Mononuclear cell (primary cell): ENCODE measurements around the gene CNOT1. TPM values are rescaled to one million over a fixed set of nuclear protein-coding genes. Genes with fewer than 3 reads are reported as not detected.
"Not testable (repeated sequence)": the region's sequence is repeated elsewhere in the genome, so short reads cannot be mapped to it uniquely, and the experiment has no call there.

Experiments used
- H3K27me3 ChIP-seq: 2 replicates; pipeline ENCODE4 v1.6.0; 2011; ENCODE audit warnings: low read length, control low read depth; ENCODE audit not compliant: insufficient read depth
- H3K4me1 ChIP-seq: 2 replicates; pipeline ENCODE4 v1.5.1; 2011; ENCODE audit warnings: mild to moderate bottlenecking, low read length, control low read depth; ENCODE audit not compliant: insufficient read depth
- H3K4me3 ChIP-seq: 2 replicates; pipeline ENCODE4 v1.5.1; 2011; ENCODE audit warnings: mild to moderate bottlenecking, low read length, moderate library complexity
- H3K9me3 ChIP-seq: 2 replicates; pipeline ENCODE4 v1.5.1; 2011; ENCODE audit warnings: low read depth, mild to moderate bottlenecking, control low read depth, low read length
- total RNA-seq: library from RNA; depleted of rRNA; stranded (reverse); fragments of >200 nt; gene quantifications from one replicate; pipeline ENCODE4 v1.2.3, GENCODE V29; 2012

The CNOT1 gene
- total RNA-seq, 1 donor: 98.3 TPM

DNA sequence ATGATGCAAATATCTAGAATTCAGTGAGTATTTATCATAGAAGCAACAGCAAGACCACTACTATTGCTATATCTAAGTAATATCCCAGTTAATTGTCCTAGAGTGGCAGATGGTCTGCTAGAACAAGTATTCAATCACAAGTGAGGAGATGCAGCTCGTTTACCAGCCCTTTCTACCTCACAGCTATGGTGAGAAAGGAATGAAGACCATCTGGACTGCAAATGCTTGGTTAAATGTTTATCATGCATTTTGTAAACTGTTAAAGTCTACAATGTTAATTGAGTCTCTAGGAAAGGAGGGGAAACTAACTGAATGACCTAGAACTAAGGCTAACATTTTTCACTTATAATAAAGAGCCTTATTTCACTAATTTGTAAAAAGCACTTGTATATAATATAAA is 52.5 kb downstream of the CNOT1 start:
- Histone ChIP-seq H3K9me3 (no peaks in the 10 kb centered on the region), H3K27me3 (no peaks in the 10 kb centered on the region), H3K4me1 (no peaks in the 10 kb centered on the region), H3K4me3 (no peak overlapping the region)

DNA sequence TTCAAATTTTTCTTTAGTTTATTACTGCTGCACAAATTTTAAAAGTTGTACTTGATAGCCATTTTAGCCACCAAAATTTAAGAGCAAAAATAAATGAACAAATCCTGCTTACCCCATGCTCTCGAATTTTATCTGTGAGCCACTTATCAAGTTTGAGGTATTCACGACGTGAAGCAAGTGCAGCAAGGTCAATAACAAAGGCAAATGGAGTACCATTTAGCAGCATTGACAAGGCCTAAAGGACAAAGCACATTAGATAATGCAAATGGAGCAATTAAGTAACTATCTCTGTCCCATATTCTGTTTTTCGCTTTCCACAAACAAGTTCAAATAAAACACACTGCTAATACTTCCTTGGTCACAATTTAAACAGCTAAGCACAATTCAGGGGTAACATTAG is 54.7 kb downstream of the CNOT1 start:
- H3K27me3 ChIP-seq: no peaks in the 10 kb centered on the region
- no peak overlapping the region for H3K4me3 ChIP-seq
- no peaks in the 10 kb centered on the region for H3K4me1 ChIP-seq
- no peaks in the 10 kb centered on the region for H3K9me3 ChIP-seq

DNA sequence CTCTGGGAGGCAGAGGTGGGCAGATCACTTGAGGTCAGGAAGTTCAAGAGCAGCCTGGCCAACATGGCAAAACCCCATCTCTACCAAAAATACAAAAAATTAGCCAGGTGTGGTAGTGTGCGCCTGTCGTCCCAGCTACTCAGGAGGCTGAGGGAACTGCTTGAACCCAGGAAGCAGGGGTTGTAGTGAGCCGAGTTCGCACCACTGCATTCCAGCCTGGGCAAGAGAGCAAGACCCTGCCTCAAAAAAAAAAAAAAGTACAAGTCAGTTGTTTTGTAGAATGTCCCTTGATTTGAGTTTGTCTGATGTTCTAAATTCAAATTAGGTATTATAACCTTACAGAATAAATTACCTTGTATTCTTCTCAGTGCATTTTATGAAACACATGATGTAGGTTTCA is 63.9 kb downstream of the CNOT1 start:
- H3K9me3 ChIP-seq, H3K4me1 ChIP-seq, H3K4me3 ChIP-seq, H3K27me3 ChIP-seq: not testable (repeated sequence)

DNA sequence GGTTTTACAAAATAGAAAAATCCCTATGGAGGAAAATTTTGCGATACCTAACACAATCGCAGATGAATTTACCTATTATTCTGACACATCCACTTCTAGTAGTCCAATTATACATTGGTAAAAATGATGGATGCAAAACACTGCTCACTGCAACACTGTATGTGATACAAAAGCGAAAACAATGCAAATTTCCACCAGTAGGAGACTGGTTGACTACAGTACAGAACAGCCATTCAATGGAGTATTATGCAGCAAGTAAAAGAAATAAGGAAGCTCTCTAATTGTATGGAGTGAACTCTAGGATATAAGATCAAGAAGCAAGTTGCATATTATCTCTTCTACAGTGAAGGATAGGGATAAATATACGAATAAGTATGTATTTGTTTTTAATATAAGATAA is 65.9 kb downstream of the CNOT1 start:
- H3K27me3 ChIP-seq: no peaks in the 10 kb centered on the region
- no peaks in the 10 kb centered on the region for H3K9me3 ChIP-seq
- H3K4me1 ChIP-seq: no peaks in the 10 kb centered on the region
- no peak overlapping the region for H3K4me3 ChIP-seq

DNA sequence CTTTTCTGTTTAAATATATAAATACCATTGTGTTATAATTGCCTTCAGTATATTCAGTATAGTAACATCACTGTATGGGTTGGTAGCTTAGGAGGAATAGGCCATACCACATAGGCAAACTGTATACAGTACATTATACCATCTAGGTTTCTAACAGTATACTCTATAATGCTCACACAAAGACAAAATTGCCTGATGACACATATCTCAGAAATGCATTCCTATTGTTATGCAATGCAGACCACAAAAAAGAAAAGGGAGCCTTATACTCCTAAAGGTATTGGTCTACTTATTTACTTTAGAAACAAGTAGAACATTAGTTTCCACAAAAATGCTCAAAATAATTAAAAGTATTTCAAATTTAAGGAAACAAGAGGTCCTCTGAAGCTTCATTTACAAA is 66.4 kb downstream of the CNOT1 start:
- no peaks in the 10 kb centered on the region for H3K9me3 ChIP-seq
- no peak overlapping the region for H3K4me3 ChIP-seq
- H3K4me1 ChIP-seq: no peaks in the 10 kb centered on the region
- H3K27me3 ChIP-seq: no peaks in the 10 kb centered on the region

DNA sequence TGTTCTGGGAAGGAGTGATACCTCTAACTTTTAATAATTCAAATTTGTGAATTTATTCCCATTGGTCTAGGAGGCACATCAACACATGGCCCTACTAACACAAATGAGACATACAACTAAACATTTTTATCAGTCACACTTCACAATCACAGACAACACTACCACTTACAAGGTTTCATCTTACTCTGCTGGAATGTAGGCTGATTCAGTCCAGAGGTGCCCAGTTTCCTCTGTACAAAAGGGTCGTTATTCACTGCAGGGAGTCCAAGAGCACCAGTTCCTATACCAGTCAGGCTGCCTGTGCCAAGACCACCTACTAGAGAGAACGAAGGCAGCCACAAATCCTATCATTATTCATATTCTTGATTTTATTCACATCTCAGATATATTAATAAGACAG is 72.9 kb downstream of the CNOT1 start:
- no peaks in the 10 kb centered on the region for H3K27me3 ChIP-seq
- no peaks in the 10 kb centered on the region for H3K9me3 ChIP-seq
- H3K4me1 ChIP-seq: no peaks in the 10 kb centered on the region
- H3K4me3 ChIP-seq: no peak overlapping the region

DNA sequence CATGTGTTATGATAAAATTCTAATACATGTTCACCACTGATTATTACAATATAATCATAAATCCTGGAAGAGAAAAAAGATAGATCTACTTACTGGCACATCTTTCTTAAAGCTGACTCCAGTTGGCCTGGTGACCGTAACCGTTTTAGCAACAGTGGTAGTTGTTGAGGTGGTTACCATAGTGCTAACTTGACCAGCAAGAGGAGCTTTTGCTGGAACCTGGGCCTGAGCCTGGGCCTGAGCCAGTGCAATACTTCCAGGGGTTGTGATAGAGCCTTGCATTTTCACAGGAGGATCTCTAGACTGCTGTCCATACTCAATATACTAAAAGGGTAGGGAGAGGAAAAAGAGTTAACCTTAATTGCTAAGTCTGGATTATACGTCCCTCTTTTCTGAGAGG is 78.1 kb downstream of the CNOT1 start:
- no peaks in the 10 kb centered on the region for H3K4me1 ChIP-seq
- no peak overlapping the region for H3K4me3 ChIP-seq
- no peaks in the 10 kb centered on the region for H3K9me3 ChIP-seq
- no peaks in the 10 kb centered on the region for H3K27me3 ChIP-seq

DNA sequence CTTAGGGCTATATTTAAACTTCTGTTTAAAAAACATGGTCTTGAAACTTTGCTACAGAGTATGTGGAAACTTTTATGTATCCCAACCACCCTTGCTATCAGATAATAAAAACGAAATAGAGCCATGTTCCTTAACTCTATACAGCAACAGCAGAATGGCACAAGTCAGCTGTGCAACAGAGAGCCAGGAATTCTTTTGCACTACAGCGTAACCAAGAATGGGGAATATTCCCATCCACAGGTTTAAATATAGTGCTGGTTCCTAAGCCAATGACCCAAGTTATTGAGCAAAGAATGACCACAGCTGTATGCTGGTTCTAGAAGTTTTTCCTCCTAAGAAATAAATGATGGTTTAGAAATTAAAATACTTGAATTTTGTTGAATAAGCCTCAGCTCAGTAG is 81.2 kb downstream of the CNOT1 start:
- H3K9me3 ChIP-seq: no peaks in the 10 kb centered on the region
- no peaks in the 10 kb centered on the region for H3K27me3 ChIP-seq

DNA sequence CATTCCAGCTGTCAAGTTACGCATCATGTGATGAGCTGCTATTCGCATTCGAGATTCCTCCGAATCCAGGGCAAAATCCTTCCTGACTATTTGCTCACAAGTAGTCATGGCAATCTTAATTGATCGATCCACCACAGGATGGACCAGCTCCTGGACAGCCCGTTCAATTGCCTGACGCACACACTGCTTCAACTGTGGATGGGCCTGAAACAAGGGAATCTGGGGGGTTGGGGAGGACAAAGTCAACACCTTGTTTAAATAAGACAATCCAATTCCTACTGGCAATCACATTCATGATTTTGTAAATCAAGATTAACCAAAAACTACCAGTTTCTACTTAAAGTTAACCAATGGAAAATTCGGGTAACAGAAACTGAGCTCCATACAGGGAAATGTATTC is 85.9 kb downstream of the CNOT1 start:
- no peak overlapping the region for H3K4me3 ChIP-seq

More for the DNA sequence above, 81.2 kb downstream of the CNOT1 start:
- no peak overlapping the region for H3K4me3 ChIP-seq
- no peaks in the 10 kb centered on the region for H3K4me1 ChIP-seq

DNA sequence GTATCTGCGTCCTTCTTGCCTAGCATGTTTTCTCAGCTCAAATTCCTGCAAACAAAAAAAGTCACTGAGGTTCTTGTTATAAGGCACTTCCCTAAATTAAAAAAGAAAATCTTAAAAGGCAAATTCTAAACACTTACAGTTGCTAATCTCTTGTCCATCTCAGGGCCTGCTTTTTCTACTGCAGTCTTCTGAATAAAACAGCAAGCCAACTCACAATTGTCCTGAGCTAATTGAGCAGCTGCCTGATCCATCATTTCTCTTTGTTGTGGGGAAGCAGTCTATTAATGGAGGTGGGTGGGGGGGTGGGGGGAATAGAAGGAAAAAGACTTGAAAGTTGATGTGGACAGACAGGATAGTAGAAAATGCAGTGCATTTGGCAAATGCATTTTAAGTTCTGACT is 87.3 kb downstream of the CNOT1 start:
- no peaks in the 10 kb centered on the region for H3K9me3 ChIP-seq
- no peaks in the 10 kb centered on the region for H3K4me1 ChIP-seq
- H3K4me3 ChIP-seq: no peak overlapping the region
- no peaks in the 10 kb centered on the region for H3K27me3 ChIP-seq

More for the DNA sequence above, 85.9 kb downstream of the CNOT1 start:
- H3K9me3 ChIP-seq: no peaks in the 10 kb centered on the region
- H3K27me3 ChIP-seq: no peaks in the 10 kb centered on the region
- H3K4me1 ChIP-seq: no peaks in the 10 kb centered on the region

DNA sequence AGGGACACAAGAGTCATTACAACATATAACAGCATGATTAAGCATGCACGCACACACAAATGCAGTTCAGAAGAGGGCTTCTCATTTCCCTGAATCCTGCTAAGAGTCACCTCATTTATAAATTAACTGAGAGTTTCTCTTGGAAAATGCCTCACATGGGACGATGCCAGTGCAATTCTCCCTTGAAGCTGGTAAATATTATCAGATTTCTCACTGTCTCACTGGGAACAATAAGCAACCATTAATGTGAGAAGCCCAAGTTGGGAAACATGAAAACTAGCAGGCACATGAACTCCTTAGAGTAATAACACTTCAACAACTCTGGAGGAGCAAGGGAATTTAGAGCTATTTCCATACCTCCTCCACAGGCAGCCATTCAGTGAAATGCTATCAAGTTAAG is 87.9 kb downstream of the CNOT1 start:
- no peaks in the 10 kb centered on the region for H3K27me3 ChIP-seq
- no peak overlapping the region for H3K4me3 ChIP-seq
- H3K9me3 ChIP-seq: no peaks in the 10 kb centered on the region
- H3K4me1 ChIP-seq: no peaks in the 10 kb centered on the region

DNA sequence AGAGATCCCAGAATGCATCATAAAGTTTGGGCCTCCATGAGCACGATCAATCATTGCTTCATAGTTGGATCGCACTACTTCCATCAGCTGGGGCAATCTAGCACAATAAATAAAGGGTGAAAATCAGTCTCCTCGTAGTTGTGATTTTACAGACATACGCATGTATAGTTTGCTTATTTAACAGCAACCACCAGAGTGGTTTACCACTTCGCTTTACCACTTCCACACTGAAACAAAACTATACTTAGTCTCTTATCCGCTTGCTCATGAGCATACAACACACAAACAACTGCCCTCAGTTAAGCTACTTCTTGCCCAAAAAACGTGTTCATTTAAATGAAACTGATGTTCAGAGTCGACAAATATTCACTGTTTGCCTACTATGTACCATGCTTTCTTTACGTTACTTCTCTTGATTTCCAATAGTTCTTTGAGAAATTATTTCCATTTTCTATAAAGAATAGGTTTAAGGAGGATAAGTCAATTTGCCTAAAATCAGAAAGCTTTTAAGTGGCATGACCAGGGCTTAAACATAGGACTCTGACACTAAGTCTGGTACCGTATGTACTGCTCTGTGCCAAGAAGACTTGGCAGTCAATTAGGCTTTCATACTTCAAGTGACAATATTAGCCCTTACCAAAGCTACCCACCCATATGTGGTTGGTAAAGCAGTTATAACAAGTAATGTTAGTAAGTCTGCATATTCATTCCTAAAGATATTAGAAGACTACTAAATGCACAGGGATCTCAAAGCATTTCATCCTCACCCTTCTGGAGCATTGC is 92.3 kb downstream of the CNOT1 start:
- Histone ChIP-seq H3K27me3 (no peaks in the 10 kb centered on the region), H3K9me3 (no peaks in the 10 kb centered on the region), H3K4me1 (no peaks in the 10 kb centered on the region), H3K4me3 (no peak overlapping the region)

DNA sequence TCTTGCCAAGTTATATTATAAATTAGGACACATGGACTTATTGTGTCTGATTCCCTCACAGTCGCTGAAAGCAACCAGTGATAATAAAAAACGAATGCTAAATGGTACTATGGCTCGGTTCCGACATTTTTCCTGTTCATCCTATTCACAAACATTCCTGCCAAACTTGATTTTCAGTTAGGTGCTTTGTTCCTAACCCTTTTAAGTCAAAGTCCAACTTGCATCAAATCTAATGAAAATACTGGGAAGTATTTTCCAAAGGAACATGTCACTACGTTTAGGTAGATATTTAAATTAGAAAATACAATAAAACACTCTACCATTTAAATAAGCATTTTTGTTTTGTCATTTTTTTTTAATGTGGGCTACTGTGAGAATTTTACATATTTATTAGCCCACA is 93.3 kb downstream of the CNOT1 start:
- Histone ChIP-seq H3K27me3 (no peaks in the 10 kb centered on the region), H3K4me3 (no peak overlapping the region), H3K9me3 (no peaks in the 10 kb centered on the region), H3K4me1 (no peaks in the 10 kb centered on the region)

DNA sequence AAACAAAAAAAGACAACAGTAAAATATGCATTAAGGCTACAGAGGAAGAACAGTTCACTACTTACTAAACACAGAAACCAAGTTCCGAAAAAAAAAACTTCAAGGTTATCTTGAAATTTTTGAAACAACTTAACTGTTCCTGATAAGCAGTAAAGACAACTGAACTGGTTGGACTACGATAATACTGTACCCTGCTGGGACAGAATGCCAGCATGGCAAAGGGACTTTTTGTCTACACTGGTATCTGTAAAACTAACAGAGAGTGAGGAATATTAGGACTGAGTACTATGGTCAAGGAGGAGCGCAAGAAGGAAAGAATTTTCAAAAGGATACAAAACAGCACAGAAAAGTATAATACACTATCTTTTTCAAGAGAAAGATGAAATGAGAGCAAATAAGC is 94.5 kb downstream of the CNOT1 start:
- Histone ChIP-seq H3K9me3 (no peaks in the 10 kb centered on the region), H3K27me3 (no peaks in the 10 kb centered on the region), H3K4me3 (no peak overlapping the region), H3K4me1 (no peaks in the 10 kb centered on the region)

DNA sequence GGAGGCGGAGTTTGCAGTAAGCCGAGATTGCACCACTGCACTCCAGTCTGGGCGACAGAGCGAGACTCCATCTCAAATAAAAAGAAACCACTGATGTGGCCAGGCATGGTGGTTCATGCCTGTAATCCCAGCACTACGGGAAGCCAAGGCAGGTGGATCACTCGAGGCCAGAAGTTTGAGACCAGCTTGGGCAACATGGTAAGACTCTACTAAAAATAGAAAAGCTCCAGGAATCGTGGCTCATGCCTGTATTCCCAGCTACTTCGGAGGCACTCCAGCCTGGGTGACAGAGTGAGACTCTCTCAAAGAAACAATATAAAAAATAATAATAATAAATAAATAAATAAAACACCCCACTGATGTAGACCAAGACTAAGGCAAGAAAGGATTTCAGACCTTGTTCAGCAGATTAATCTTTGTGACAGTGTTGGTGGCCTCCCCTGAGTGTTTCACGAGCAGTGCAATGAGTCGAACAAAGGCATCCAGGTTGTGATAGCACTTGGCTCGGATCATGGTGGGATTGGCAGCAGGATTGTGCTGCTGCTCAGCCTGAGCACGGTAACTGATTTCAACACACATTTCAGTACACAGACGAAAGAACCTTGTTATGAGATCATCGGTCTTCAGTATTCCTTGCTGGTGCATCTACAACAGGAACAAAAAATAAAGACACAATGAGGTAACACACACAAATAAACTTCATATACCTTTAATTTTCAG is 95.7 kb downstream of the CNOT1 start:
- no peaks in the 10 kb centered on the region for H3K27me3 ChIP-seq
- no peaks in the 10 kb centered on the region for H3K4me1 ChIP-seq
- no peaks in the 10 kb centered on the region for H3K9me3 ChIP-seq
- no peak overlapping the region for H3K4me3 ChIP-seq

DNA sequence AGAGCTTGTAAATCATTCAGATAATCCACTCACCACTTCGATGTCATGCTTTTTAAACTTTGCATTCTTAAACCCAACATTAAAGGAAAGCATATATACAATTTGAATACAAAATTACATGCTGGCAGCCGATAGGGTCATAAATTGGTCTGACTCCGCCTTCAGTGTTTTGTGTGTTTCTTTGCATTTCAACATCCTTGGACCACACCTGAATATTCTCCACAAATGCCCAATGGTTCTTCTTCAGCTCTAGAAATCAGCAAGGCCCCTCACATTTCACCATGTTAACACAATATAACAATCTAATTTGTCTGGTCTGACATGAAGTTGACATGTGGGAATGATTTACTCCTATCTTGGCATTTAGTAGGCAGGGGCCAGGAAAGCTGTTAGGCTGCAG is 97.2 kb downstream of the CNOT1 start:
- H3K9me3 ChIP-seq: no peaks in the 10 kb centered on the region
- no peaks in the 10 kb centered on the region for H3K27me3 ChIP-seq
- no peak overlapping the region for H3K4me3 ChIP-seq
- no peaks in the 10 kb centered on the region for H3K4me1 ChIP-seq
